ENCODE measurements around the gene CHRNB1.

GRCh38 chr17:7406235-7406825, 38.5 kb upstream of the CHRNB1 start:
- TF ChIP-seq CTCF (tag by site-specific recombination; IDR thresholded peaks at IDR 0.05) (no peak), REST (tag by site-specific recombination; IDR thresholded peaks at IDR 0.05) (no peak), SP3 (tag by site-specific recombination; IDR thresholded peaks at IDR 0.05) (no peak), OSR2 (tag by site-specific recombination; IDR thresholded peaks at IDR 0.05) (no peak), ZBTB7A (tag by site-specific recombination; IDR thresholded peaks at IDR 0.05; ENCODE audit: low read depth) (no peak), YY1 (tag by site-specific recombination; IDR thresholded peaks at IDR 0.05) (no peak)
